Putamen (tissue), 1 donor: ENCODE data around the gene MTTP.
"Not testable (repeated sequence)": the region's sequence is repeated elsewhere in the genome, so short reads cannot be mapped to it uniquely, and the experiment has no call there.

Experiments
- DNase-seq: peaks from one replicate; pipeline ENCODE4 v3.0.0-alpha.2; 2016; ENCODE audit warnings: low spot score

Gene MTTP

GRCh38 chr4:99574530-99575324 lies at the start of gene MTTP:
Gene MTTP, plus strand, starts transcription at chr4:99574824. Its CDS starts 86 bp downstream, at chr4:99574910.
- DNase-seq: no peak

- DNase-seq: no peak
These were observed 45.4 kb upstream of the MTTP start for GRCh38 chr4:99529228-99529627.

DNA sequence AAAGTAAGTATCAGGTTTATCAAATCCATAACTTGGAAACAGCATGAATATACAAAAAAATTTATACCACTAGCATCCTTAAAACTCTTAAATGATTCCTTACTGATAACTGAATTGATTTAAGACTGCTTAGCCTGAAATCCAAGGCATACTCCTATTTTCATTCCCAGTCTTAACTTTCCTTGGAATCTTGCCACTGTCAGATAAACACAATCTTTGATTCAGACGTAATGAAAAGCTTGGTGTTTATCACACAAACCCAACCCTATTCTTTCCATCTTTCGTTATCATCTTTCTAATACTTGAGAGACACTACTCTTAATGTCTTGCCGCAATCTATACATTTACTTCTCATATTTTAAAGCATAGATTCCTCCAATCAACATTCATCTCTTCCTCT lies 44.7 kb upstream of the MTTP start:
- DNase-seq: no peak

GRCh38 chr4:99534699-99535098 lies 39.9 kb upstream of the MTTP start:
- DNase-seq: not testable (repeated sequence)

- DNase-seq: no peak
These were observed 38.4 kb upstream of the MTTP start for GRCh38 chr4:99536271-99536670.

DNA sequence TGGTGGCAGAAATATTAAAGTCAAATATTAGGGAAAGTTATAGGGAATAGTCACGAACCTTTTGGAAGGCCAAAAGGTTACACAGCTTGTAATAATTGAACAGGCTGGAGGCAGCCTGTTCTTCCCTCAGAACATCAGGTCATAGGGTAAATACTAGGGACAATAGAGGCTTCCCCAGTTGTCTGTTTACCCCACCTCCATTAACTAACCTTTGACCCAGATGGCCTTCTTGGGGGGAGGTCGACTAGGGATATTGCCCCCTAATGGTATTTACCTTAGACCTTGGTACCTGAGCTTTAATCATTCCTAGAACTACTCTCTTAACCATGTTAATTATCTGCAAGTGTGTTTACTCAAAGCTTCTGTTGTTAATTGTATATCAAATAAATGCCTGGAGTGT lies 37.8 kb upstream of the MTTP start:
- DNase-seq: no peak

DNA sequence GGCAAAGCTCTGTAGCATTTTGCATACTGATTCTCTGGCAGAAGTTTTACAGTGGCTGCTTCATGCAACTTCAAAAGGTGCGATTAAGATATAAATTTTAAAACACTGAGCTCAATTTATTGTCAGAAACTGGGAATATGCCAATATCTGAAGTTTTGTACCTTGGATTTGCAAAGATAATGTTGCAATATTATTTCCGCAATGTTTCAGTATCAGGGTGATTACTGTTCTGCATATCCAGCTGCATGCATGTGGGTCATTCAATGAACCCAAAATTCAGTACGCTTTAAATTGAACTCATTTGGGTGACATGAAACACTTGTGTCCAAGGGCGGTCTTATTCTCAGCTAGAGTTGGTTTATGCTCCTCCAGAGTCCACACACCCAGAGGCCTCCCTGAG lies 37.0 kb upstream of the MTTP start:
- no peak for DNase-seq

GRCh38 chr4:99540277-99540939 lies 34.2 kb upstream of the MTTP start:
- DNase-seq: no peak

DNA sequence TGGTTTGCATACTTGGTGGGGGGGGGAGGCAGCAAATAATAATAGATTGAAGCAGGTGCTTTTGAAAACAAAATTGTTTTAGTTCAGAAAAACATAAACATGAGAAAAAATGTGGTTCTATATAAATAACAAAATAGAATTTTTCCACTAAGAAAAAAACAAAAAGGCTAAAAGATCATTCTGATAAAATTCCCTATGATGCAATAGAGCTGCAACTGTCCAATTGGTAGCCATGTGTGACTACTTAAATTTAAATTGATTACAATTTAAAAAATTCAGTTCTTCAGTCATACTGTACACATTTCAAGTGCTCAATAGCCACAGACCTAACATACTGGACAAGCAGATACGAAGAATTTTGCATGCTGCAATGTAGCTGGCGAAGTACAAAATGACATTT lies 21.8 kb upstream of the MTTP start:
- no peak for DNase-seq

DNA sequence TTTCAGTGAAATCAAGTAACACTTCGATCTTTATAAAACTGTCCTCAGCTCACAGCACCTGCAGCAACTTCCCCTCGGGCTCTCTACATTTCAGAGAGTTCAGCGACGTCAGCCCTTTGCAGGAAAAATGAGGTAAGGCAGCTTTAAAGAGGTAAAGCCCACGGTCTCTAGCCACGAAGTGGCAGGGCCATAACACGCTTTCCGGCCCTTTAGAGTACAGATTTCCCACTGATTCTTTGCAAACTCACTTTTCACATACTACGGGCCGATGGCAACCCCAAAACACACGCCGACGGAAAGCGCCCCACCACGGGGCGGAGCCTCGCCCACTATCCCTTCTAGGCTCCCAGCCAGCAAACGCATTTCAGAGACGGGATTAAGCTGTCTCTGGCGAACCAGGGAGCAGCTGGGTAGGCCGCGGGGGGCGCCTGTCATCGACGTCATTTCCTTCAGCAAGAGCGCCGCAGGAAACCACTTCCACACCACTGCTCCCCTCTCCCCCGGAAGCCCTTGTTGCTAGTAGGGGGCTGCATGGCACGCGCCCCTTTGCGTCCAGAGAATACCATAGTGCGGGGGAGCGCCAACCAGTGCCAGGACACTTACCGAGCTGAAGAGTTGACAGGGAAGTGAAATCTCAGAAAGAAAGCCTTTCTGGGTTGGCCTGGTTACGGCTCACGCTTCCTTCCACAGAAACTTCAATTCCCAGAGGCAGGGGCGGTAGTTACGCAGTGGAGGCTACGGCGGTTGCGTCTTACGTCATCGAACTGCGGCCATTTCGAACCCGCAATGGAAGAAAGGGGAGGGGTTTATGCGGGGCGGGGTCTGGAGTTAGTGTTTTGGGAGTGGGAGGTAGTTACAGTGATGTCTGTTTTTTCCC lies 11.1 kb upstream of the MTTP start, which contains the start of gene TRMT10A:
TSS of gene TRMT10A (minus strand) at position 730 of the 877 bp plus-strand sequence. CDS start 4,701 bp downstream, outside the sequence.
- peak; percentile 99 for DNase-seq

DNA sequence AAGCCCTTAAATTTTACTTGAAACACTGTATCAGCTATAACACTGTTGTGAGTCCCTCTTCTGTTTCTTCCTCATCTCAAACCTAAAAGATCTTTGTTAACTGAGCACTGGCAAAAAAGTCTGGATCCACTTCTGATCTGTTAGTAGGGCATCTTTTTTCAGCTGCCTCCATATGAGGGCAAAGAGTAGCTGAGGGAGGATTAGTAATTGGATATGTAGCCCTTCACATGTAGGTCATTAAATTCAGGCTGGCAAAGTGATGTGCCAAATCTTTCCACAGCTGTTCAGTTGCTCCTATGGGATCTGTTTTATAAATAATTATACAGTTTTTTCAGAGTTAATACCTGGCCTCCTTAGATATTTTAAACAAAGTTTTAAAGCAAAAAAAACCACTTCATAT lies 9.7 kb upstream of the MTTP start:
- DNase-seq: peak; percentile 5

DNA sequence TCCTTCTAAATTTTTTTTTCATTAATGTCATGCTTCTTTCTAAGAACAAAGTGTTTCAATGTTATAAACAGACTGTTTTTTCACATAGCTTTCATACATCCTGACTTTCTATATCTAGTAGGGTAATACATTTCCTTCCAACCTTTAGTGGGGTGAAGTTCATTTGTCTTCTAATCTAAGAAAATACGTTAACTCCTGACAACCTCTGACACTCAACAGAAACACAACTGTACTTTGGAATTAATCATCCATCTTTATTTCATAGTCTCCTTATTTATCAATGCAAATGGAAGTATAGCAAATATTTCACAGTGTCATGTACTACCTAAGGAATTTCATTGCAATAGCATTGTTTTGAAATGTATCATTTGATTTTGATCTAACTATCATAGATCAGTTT lies 2.7 kb upstream of the MTTP start:
- DNase-seq: no peak

DNA sequence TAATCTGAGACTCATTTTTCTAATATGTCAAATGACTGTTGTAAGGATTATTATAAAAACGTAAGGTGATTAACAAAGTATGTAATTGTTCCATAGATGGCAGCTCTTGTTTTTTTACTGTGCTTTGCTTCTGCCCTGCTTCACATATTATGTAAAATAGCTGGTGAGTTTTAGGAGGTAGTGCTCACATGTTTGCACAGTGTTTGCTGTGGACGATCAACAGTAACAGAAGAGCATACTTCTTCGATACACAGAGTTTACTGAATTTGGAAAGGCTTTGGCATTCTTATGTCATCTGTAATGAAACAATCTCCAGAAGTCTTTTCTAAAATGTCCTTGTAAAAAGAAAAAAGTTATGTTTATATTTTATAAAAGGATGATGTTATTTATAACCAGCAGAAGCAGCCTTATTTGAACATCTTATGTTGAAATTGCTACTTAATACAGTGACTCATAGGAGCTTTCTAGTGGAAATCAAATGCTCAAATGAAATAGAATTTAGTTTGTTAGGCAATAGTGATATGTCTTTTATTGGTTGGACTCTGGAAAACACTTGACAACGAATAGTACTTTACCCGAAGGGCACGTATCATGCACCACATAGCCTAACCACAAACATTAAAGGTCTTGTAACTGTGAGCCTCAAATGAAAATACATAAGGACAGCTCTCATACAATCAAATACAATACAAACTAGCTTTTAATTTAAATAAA lies 1.9 kb upstream of the MTTP start:
- DNase-seq: no peak

- DNase-seq: no peak
These were observed 772 bp upstream of the MTTP start for GRCh38 chr4:99573735-99574368.

DNA sequence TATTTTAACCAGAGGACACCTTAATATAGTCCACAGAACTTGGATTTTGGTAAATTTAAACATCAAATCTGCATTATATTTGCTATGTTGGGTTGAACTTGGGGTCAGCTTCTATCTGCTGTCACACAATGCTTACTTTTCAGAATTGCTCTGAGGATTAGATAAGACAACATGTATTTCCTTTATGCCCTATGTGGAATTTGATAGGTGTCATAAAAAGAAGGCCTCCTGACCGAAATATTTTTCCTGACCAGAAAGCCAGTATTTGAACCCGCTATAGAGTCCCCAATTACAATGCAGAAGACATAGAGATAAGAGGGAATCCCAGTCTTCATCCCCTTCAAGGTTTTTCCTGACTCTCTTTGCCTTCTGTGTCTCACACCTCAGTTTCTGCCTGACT lies 4.1 kb downstream of the MTTP start:
- DNase-seq: no peak

- DNase-seq: no peak
These were observed 10.9 kb downstream of the MTTP start for GRCh38 chr4:99585516-99585915.

DNA sequence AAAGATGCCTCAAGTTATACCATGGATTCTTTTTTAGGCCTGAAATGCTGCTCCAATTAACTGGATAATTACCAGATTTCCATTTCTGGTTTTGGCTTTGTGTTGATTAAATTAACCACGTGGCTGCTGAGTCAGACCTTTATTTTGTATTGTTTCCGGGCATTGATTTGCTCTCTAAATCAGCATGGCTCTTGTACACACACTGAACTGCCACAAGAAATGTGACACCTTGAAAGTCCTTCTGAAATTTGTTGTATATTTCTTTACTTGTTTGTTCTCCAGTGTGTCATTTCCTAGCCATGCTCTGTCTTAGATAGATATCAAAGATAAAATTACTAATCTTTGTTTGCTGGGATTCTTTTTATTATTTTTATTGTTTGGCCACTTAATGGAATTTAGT lies 11.7 kb downstream of the MTTP start:
- no peak for DNase-seq

GRCh38 chr4:99586797-99587196 lies 12.2 kb downstream of the MTTP start:
- DNase-seq: no peak

DNA sequence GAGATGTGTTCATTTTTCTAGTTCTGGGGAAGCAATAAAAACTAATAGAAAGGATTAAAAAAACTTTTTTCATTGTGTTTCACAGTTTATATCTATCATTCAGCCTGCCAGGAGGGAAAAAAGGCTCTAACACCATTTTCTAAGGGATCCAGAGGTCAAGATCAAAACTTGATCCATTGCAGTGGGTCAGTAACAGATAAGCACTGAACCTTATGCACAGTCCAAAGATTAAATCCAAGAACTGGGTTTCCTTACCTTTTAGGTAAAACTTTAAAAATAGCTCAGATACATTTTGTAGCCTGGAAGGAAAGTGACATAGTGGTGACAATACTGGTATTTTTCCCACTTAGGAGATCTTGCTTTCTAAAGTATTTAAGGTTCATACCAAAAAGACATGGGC lies 12.7 kb downstream of the MTTP start:
- DNase-seq: no peak

DNA sequence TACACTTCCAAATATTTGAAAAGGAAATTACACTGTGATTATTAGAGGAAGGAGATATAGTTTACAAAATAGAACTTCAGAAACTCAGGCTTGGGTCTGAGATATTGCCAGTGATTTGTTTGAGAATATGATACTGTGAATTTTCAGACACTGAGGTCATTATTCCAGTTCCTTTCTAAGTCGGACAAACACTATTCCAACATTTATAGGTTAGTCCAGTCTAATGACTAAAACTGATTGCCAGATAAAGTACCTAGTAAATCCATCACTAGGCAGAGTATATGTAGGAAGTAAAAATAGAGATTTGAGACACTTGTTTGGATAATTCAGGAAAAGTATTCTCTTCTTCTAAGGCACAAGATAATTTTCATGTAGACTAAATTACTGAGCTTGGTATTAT lies 13.2 kb downstream of the MTTP start:
- DNase-seq: no peak

GRCh38 chr4:99591757-99592156 lies 17.1 kb downstream of the MTTP start:
- no peak for DNase-seq
